ENCODE data around the gene GLOD5.

The GLOD5 gene

DNA sequence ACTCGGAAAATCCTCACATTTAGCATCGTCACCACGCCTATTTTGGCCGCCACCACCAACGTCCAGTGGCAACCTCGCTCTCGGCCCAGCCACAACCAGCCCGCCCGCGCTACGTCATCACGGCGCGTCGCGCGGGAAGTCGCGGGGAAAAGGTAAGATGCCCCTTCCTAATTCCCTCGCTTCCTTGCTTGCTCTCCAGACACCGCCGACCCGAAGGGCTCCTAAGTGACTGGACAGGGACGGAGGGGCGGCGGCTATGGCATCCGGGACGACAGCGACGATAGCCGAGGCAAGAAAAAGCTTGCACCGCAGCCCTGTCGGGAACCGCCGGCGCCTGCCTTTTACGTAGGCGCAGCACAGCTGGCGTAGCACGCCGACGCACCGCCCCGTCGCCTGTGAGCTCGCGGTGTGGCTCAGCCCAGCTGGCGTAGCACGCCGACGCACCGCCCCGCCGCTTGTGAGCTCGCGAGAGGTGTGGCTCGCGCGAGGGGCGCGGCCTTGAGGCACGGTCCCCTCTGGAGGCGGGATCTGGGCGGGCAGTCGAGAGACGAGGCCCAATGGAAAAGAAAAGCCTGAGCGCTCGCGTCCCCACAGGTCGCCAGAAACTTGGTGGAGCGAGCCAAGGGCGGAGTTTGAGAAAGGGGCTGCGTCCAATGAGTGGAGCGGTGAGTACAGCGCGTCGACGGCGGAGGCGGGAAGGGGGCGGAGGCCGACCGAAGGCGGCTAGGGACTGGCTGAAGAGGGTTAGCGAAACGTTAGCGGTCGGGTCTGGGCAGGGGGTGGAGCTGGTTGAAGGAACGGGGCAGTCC is 39.9 kb downstream of the GLOD5 start, which contains the start of gene HDAC6 (continued):
- TF ChIP-seq ZNF335 (tag by site-specific recombination; conservative IDR thresholded peaks at IDR 0.05) = peak; percentile 8

DNA sequence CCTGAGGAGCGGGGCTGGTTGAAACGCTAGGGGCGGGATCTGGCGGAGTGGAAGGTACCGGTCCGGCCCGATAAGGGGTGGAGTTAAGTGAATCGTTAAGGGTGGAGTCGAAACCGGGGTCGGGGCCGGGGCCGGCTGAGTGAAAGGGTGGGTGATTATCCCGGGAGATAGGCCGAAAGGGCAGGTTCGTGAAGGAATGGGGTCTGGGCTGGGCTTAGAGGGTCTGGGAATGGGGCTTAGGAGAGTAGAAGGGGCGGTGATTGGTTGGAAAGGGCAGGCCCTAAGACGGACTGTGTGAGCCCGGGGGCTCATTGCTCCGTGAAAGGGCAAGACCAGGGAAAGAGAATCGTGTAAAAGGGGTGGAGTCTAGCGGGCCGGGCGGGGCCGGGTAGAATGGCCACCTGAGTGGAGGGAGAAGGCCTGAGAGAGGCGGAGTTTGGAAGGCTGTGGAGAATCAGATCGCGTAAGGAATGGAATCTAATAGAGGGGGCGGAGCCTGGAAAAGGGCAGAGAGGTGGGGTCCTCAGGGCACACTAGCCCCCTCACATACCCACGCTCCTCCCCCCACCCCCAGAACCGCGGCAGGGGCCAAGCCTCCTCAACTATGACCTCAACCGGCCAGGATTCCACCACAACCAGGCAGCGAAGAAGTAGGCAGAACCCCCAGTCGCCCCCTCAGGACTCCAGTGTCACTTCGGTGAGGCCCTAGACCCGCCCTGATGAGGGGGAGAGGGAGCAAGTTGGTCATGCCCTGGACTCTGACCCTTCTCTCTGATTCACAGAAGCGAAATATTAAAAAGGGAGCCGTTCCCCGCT is 40.8 kb downstream of the GLOD5 start:
- peaks cover 4% of the 10 kb centered on the region; the same call in 1 of the 2 replicates for H3K4me1 ChIP-seq (ENCODE audit: control insufficient read depth, insufficient read depth, low read length)
- POLR2A ChIA-PET = interaction anchor here (0.6 to 1.8 kb wide), 14 partner anchors 10 to 466 kb away, joined by 3 to 16 read pairs (median 4); partner anchors contain the start of genes OTUD5, PQBP1, SLC35A2 and TIMM17B
- H3K36me3 ChIP-seq (ENCODE audit: control insufficient read depth in 2 of 2, insufficient read depth in 1 of 2, low read length in 2 of 2) = peaks cover 10 to 35% of the 10 kb centered on the region in 2 experiments; a peak in 2 of 3 replicates
- peak overlapping the region; percentile 78 for H3K27ac ChIP-seq (ENCODE audit: extremely low read depth, low read depth, low read length)
- no peaks in the 10 kb centered on the region for H3K9me3 ChIP-seq (ENCODE audit: control insufficient read depth, insufficient read depth, low read depth, low read length)
- CTCF ChIA-PET = interaction anchor here (0.7 kb wide), 1 partner anchor 91 kb away, joined by 6 read pairs; no protein-coding TSS in a partner anchor
- peak overlapping the region; percentile 43 for H3K4me3 ChIP-seq (ENCODE audit: low read depth, low read length)
- TF ChIP-seq, protein P1, sequence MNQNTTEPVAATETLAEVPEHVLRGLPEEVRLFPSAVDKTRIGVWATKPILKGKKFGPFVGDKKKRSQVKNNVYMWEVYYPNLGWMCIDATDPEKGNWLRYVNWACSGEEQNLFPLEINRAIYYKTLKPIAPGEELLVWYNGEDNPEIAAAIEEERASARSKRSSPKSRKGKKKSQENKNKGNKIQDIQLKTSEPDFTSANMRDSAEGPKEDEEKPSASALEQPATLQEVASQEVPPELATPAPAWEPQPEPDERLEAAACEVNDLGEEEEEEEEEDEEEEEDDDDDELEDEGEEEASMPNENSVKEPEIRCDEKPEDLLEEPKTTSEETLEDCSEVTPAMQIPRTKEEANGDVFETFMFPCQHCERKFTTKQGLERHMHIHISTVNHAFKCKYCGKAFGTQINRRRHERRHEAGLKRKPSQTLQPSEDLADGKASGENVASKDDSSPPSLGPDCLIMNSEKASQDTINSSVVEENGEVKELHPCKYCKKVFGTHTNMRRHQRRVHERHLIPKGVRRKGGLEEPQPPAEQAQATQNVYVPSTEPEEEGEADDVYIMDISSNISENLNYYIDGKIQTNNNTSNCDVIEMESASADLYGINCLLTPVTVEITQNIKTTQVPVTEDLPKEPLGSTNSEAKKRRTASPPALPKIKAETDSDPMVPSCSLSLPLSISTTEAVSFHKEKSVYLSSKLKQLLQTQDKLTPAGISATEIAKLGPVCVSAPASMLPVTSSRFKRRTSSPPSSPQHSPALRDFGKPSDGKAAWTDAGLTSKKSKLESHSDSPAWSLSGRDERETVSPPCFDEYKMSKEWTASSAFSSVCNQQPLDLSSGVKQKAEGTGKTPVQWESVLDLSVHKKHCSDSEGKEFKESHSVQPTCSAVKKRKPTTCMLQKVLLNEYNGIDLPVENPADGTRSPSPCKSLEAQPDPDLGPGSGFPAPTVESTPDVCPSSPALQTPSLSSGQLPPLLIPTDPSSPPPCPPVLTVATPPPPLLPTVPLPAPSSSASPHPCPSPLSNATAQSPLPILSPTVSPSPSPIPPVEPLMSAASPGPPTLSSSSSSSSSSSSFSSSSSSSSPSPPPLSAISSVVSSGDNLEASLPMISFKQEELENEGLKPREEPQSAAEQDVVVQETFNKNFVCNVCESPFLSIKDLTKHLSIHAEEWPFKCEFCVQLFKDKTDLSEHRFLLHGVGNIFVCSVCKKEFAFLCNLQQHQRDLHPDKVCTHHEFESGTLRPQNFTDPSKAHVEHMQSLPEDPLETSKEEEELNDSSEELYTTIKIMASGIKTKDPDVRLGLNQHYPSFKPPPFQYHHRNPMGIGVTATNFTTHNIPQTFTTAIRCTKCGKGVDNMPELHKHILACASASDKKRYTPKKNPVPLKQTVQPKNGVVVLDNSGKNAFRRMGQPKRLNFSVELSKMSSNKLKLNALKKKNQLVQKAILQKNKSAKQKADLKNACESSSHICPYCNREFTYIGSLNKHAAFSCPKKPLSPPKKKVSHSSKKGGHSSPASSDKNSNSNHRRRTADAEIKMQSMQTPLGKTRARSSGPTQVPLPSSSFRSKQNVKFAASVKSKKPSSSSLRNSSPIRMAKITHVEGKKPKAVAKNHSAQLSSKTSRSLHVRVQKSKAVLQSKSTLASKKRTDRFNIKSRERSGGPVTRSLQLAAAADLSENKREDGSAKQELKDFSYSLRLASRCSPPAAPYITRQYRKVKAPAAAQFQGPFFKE (tag by site-specific recombination; IDR thresholded peaks at IDR 0.05; ENCODE audit: borderline replicate concordance) = no peak
- TF ChIP-seq ZNF670 (tag by site-specific recombination; IDR thresholded peaks at IDR 0.05; ENCODE audit: low read depth) (no peak), BCL11B (tag by site-specific recombination; IDR thresholded peaks at IDR 0.05; ENCODE audit: low read depth) (0 out of 2 replicates have a peak, but pooled peaks have one; percentile 32), ZNF24 (tag by site-specific recombination; IDR thresholded peaks at IDR 0.05) (no peak), ZNF843 (tag by site-specific recombination; IDR thresholded peaks at IDR 0.05) (peak; percentile 20; the same call in 1 of the 2 replicates), MEIS1 (CRISPR knock-in tag; IDR thresholded peaks at IDR 0.05; ENCODE audit: borderline replicate concordance) (no peak), WT1 (tag by site-specific recombination; IDR thresholded peaks at IDR 0.05) (no peak), ZNF76 (tag by site-specific recombination; IDR thresholded peaks at IDR 0.05; ENCODE audit: borderline replicate concordance, low read depth) (no peak; the same call in 1 of the 2 replicates), ZBTB8A (tag by site-specific recombination; IDR thresholded peaks at IDR 0.05) (peak; percentile 57; the same call in 1 of the 2 replicates), ZBTB1 (tag by site-specific recombination; IDR thresholded peaks at IDR 0.05) (no peak), ZNF521 (tag by site-specific recombination; IDR thresholded peaks at IDR 0.05) (no peak), ZNF155 (tag by site-specific recombination; IDR thresholded peaks at IDR 0.05) (no peak), ZXDB (tag by site-specific recombination; IDR thresholded peaks at IDR 0.05) (peak; percentile 80), PRDM1 (tag by site-specific recombination; IDR thresholded peaks at IDR 0.05) (peak; percentile 71), KLF16 (tag by site-specific recombination; IDR thresholded peaks at IDR 0.05) (peak; percentile 48; the same call in 1 of the 2 replicates)
- TF ChIP-seq, protein P2, sequence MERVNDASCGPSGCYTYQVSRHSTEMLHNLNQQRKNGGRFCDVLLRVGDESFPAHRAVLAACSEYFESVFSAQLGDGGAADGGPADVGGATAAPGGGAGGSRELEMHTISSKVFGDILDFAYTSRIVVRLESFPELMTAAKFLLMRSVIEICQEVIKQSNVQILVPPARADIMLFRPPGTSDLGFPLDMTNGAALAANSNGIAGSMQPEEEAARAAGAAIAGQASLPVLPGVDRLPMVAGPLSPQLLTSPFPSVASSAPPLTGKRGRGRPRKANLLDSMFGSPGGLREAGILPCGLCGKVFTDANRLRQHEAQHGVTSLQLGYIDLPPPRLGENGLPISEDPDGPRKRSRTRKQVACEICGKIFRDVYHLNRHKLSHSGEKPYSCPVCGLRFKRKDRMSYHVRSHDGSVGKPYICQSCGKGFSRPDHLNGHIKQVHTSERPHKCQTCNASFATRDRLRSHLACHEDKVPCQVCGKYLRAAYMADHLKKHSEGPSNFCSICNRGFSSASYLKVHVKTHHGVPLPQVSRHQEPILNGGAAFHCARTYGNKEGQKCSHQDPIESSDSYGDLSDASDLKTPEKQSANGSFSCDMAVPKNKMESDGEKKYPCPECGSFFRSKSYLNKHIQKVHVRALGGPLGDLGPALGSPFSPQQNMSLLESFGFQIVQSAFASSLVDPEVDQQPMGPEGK (tag by site-specific recombination; IDR thresholded peaks at IDR 0.05) = peak; percentile 93
- TF ChIP-seq, protein P3, sequence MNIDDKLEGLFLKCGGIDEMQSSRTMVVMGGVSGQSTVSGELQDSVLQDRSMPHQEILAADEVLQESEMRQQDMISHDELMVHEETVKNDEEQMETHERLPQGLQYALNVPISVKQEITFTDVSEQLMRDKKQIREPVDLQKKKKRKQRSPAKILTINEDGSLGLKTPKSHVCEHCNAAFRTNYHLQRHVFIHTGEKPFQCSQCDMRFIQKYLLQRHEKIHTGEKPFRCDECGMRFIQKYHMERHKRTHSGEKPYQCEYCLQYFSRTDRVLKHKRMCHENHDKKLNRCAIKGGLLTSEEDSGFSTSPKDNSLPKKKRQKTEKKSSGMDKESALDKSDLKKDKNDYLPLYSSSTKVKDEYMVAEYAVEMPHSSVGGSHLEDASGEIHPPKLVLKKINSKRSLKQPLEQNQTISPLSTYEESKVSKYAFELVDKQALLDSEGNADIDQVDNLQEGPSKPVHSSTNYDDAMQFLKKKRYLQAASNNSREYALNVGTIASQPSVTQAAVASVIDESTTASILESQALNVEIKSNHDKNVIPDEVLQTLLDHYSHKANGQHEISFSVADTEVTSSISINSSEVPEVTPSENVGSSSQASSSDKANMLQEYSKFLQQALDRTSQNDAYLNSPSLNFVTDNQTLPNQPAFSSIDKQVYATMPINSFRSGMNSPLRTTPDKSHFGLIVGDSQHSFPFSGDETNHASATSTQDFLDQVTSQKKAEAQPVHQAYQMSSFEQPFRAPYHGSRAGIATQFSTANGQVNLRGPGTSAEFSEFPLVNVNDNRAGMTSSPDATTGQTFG (tag by site-specific recombination; IDR thresholded peaks at IDR 0.05; ENCODE audit: borderline replicate concordance) = no peak
- TF ChIP-seq, protein P4, sequence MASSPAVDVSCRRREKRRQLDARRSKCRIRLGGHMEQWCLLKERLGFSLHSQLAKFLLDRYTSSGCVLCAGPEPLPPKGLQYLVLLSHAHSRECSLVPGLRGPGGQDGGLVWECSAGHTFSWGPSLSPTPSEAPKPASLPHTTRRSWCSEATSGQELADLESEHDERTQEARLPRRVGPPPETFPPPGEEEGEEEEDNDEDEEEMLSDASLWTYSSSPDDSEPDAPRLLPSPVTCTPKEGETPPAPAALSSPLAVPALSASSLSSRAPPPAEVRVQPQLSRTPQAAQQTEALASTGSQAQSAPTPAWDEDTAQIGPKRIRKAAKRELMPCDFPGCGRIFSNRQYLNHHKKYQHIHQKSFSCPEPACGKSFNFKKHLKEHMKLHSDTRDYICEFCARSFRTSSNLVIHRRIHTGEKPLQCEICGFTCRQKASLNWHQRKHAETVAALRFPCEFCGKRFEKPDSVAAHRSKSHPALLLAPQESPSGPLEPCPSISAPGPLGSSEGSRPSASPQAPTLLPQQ (tag by site-specific recombination; IDR thresholded peaks at IDR 0.05) = peak; percentile 62; the same call in 1 of the 2 replicates
- TF ChIP-seq, protein P5, sequence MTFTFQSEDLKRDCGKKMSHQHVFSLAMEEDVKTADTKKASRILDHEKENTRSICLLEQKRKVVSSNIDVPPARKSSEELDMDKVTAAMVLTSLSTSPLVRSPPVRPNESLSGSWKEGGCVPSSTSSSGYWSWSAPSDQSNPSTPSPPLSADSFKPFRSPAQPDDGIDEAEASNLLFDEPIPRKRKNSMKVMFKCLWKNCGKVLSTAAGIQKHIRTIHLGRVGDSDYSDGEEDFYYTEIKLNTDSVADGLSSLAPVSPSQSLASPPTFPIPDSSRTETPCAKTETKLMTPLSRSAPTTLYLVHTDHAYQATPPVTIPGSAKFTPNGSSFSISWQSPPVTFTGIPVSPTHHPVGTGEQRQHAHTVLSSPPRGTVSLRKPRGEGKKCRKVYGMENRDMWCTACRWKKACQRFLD (tag by site-specific recombination; IDR thresholded peaks at IDR 0.05) = no peak

Data from HEK293 (cell line).